Posterior cingulate gyrus (tissue), 11 donors: ENCODE results near the gene ITGB1BP1.

Source experiments
- DNase-seq, 10 donors: peaks; one replicate each; pipeline versions ENCODE4 v3.0.0 to v3.0.0-alpha.2; 2020 to 2021; ENCODE audit warnings: mixed read lengths in 3 of 10
- intact Hi-C: fragments of 100-400 bp; cut with DNase I; formaldehyde crosslinking; loops from one replicate; pipeline ENCODE4 v1.15.1; 2023

ITGB1BP1 gene

GRCh38 chr2:9355270-9355669, 68.1 kb downstream of the ITGB1BP1 start:
- intact Hi-C loops = no loop called here

GRCh38 chr2:9354318-9354717, 69.0 kb downstream of the ITGB1BP1 start:
- intact Hi-C loops = no loop called here
- DNase-seq = peak in 1 of 10 donors; percentile 35

More at GRCh38 chr2:9355270-9355669, 68.1 kb downstream of the ITGB1BP1 start:
- no peak for DNase-seq
